NT2/D1 (cell line): ENCODE data around the gene MYH7.
"Not testable (repeated sequence)": the region's sequence is repeated elsewhere in the genome, so short reads cannot be mapped to it uniquely, and the experiment has no call there.

Experiments
- DNase-seq: peaks from one replicate; pipeline ENCODE4 v3.0.0-alpha.2; 2011; ENCODE audit warnings: low read depth, low spot score
- H3K27me3 ChIP-seq: 2 replicates; pipeline ENCODE4 v1.6.0; 2011; ENCODE audit warnings: mild to moderate bottlenecking; ENCODE audit not compliant: insufficient read length, insufficient read depth
- H3K36me3 ChIP-seq: 2 replicates; pipeline ENCODE4 v1.6.1; 2011; ENCODE audit warnings: mild to moderate bottlenecking, low read length, mixed read lengths; ENCODE audit not compliant: insufficient read depth, insufficient read length
- H3K4me1 ChIP-seq: 2 replicates; pipeline ENCODE4 v1.5.1; 2011; ENCODE audit not compliant: insufficient read depth, insufficient read length
- H3K4me3 ChIP-seq: 2 replicates; pipeline ENCODE4 v1.5.1; 2011; ENCODE audit warnings: low read depth; ENCODE audit not compliant: insufficient read length
- H3K9ac ChIP-seq: 2 replicates; pipeline ENCODE4 v1.6.0; 2011; ENCODE audit warnings: low read depth; ENCODE audit not compliant: insufficient read length
- H3K9me3 ChIP-seq: 2 replicates; pipeline ENCODE4 v1.5.1; 2011; ENCODE audit warnings: mild to moderate bottlenecking, low read length; ENCODE audit not compliant: insufficient read depth
- SUZ12 ChIP-seq: IDR thresholded peaks from 2 replicates; pipeline ENCODE4 v1.6.1; 2011; ENCODE audit not compliant: insufficient read length, insufficient read depth; ENCODE audit errors: extremely low read depth
- YY1 ChIP-seq: IDR thresholded peaks from 2 replicates; pipeline ENCODE4 v1.6.1; 2011; ENCODE audit not compliant: insufficient read length, insufficient read depth
- ZNF274 ChIP-seq: IDR thresholded peaks from 2 replicates; pipeline ENCODE4 v1.6.1; 2011; ENCODE audit warnings: mild to moderate bottlenecking, low read depth, low read length

Gene MYH7

DNA sequence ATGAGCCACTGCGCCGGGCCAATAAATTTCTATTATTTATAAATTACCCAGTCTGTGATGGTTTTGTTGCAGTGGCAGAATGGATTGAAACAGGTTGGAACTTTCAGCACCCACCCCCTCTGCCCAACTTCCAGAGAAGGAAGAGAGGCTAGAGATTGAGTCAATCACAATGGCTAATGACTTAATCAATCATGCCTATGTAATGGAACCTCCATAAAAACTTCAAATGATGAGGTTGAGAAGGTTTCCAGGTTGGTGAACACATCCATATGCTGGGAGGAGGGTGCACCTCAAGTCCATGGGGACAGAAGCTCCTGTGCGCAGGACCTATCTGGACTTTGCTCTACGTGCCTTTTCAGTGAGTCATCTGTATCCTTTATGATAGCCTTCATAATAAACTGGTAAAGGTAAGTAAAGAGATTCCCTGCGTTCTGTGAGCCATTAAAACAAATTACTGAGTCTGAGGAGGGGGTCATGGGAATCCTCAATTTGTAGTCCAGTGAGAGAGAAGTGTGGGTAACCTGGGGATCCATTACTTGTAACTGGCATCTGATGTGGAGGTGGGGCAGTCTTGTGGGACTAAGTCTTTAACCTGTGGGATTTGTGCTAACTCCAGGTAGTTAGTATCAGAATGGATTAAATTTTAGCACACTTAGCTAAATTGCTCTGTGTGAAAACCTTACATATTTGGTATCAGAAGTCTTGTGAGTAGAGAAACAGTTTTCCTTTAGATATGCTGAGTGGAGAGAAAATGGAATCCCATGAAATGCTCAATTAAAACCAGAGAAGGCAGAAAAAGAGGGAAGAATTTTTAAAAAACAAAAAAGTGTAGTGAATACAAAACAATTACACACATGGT is 22.4 kb upstream of the MYH7 start:
- Histone ChIP-seq H3K4me3 (no peak overlapping the region), H3K36me3 (no peaks in the 10 kb centered on the region), H3K9ac (no peak overlapping the region), H3K4me1 (no peaks in the 10 kb centered on the region), H3K27me3 (no peaks in the 10 kb centered on the region), H3K9me3 (no peaks in the 10 kb centered on the region)
- DNase-seq, result no peak
- TF ChIP-seq YY1 (no peak), SUZ12 (no peak), ZNF274 (no peak)

DNA sequence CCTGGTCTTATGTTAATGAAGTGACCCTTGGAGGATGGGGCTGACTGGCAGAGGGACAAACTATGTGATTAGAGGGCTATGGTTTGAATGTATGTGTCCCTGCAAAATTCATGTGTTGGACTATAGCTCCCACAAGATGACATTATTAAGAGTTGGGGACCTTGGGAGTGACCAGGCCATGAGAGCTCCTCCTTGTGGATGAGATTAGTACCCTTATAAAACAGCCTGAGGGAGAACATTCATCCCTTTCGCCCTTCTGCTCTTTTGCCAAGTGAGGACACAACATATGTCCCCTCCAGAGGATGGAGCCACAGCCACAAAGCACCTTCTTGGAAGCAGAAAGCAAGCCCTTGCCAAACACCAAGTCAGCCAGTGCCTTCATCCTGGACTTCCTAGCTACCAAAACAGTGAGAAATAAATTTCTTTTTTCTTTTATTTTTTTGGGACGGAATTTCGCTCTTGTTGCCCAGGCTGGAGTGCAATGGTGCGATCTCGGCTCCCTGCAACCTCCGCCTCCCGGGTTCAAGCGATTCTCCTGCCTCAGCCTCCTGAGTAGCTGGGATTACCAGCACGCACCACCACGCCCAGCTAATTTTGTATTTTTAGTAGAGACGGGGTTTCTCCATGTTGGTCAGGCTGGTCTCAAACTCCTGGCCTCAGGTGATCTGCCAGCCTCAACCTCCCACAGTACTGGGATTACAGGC is 21.6 kb upstream of the MYH7 start:
- DNase-seq, H3K36me3 ChIP-seq, H3K9me3 ChIP-seq, H3K9ac ChIP-seq, H3K4me3 ChIP-seq, H3K27me3 ChIP-seq, H3K4me1 ChIP-seq: not testable (repeated sequence)

DNA sequence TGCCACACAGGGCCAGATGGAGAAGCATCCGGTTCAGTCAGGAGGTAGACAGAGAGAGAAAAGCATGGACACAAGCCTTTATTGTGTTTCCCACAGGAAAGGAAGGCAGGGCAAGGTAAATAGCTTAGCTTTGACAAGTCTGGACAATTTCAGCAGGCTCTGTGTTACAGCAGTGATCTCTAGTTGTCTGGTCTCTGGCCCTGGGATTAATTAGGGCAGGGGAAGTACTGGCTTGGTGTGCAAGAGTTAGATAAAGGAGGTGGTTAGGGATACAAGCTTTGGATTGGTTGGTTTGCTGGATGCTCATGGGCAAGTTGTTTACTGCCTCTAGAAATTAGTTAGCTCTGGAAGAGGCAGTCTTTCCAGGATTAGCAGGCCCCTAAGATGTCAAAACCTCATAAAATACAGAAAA is 19.0 kb upstream of the MYH7 start:
- H3K4me3 ChIP-seq, result no peak overlapping the region
- no peaks in the 10 kb centered on the region for H3K27me3 ChIP-seq
- H3K4me1 ChIP-seq, result no peaks in the 10 kb centered on the region
- DNase-seq, result no peak
- no peak for TF ChIP-seq SUZ12
- no peak for TF ChIP-seq YY1
- TF ChIP-seq ZNF274, result no peak
- H3K9me3 ChIP-seq, result peaks cover 16% of the 10 kb centered on the region
- no peaks in the 10 kb centered on the region for H3K36me3 ChIP-seq
- no peak overlapping the region for H3K9ac ChIP-seq

DNA sequence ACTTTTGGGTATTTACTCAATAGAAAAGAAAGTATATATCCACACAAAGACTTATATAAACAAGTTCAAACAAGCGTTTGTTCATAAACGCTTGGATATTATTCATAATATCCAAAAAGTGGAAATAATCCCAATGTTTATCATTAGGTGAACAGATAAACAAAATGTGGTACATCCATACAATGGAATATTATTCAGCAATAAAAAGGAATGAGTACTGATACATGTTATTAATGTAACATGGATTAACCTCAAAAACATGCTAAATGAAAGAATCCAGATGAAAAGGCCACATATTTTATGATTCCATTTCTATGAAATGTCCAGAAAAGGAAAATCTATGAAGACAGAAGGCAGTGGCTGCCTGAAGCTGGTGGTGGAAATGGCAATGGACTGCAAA is 16.8 kb upstream of the MYH7 start:
- no peaks in the 10 kb centered on the region for H3K4me1 ChIP-seq
- H3K27me3 ChIP-seq, result no peaks in the 10 kb centered on the region
- TF ChIP-seq ZNF274 (no peak), YY1 (no peak), SUZ12 (no peak)
- H3K9me3 ChIP-seq, result peaks cover 16% of the 10 kb centered on the region
- DNase-seq, result no peak
- H3K4me3 ChIP-seq, result no peak overlapping the region
- H3K36me3 ChIP-seq, result no peaks in the 10 kb centered on the region
- no peak overlapping the region for H3K9ac ChIP-seq

DNA sequence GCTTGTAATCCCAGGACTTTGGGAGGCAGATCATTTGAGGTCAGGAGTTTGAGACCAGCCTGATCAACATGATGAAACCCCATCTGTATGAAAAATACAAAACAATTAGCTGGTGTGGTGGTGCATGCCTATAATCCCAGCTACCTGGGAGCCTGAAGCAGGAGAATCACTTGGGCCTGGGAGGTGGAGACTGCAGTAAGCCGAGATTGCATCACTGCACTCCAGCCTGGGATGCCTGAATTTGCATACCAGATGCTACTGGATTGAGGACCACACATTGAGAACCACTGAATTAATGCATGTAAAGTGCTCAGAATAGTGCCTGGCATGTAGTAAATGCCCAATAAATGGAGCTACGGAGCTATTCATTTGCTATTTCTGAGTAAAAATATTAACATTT is 14.9 kb upstream of the MYH7 start:
- H3K9me3 ChIP-seq, result peaks cover 16% of the 10 kb centered on the region
- no peak overlapping the region for H3K9ac ChIP-seq
- no peak for DNase-seq
- no peak overlapping the region for H3K4me3 ChIP-seq
- no peaks in the 10 kb centered on the region for H3K36me3 ChIP-seq
- TF ChIP-seq SUZ12, result no peak
- no peak for TF ChIP-seq YY1
- no peaks in the 10 kb centered on the region for H3K27me3 ChIP-seq
- H3K4me1 ChIP-seq, result no peaks in the 10 kb centered on the region

DNA sequence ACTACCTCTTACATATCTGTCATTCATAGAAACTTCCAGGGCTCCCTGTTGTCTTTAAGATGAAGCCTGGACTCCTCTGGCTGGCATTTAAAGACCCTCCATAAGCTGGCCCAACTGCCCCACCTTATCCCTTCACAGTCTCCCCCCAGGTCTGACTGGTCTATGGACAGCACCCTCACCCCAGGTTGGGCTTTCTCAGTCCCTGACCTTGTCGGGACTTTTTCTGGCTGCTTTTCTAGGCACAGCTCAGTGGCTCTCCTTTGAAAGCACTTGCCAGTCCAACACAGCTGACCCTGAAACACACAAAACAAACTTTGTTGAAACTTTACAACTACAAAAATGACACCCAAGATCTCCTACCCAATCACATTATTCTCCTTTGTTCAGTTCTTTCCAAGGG is 13.9 kb upstream of the MYH7 start:
- Histone ChIP-seq H3K4me3 (no peak overlapping the region), H3K36me3 (no peaks in the 10 kb centered on the region), H3K27me3 (no peaks in the 10 kb centered on the region), H3K4me1 (no peaks in the 10 kb centered on the region), H3K9me3 (peaks cover 16% of the 10 kb centered on the region), H3K9ac (no peak overlapping the region)
- TF ChIP-seq SUZ12 (no peak), YY1 (no peak), ZNF274 (no peak)
- DNase-seq, result no peak
